CD4-positive, alpha-beta T cell treated with Interleukin-15 for 4 hours (primary cell): ENCODE data around the gene P4HB.
A peak's percentile ranks its signal among the peaks of the same experiment; 100 is the strongest.

Experiments
- DNase-seq: peaks from one replicate; pipeline ENCODE4 v3.0.0-alpha.2; 2020; ENCODE audit warnings: low spot score

P4HB gene

GRCh38 chr17:81898029-81898866 is 37.9 kb upstream of the P4HB start:
- no peak for DNase-seq

DNA sequence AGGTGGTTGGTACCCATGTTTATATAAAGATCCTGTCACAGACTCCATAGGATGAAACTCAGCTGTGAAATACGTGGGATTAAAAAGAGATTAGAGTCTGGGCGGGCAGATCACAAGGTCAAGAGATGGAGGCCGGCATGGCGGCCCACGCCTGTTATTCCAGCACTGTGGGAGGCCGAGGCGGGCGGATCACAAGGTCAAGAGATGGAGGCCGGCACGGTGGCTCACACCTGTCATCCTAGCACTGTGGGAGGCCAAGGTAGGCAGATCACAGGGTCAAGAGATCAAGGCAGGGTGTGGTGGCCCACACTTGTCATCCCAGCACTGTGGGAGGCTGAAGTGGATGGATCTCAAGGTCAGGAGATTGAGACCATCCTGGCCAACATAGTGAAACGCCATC is 35.1 kb upstream of the P4HB start:
- no peak for DNase-seq

DNA sequence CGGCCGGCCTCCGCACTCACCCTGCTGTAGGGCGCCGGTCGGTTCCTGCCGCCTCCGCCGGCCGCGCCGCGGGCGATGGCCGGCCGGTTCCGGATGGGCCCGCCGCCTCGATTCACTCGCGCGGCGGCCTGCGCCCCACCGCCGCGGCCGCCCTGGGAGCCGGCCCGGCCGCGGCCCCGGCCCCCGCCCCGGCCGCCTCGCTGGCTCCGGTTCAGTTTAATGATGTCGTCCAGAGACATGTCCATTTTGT is 30.9 kb upstream of the P4HB start:
- no peak for DNase-seq

GRCh38 chr17:81890447-81891302 is 30.3 kb upstream of the P4HB start:
- DNase-seq: no peak

DNA sequence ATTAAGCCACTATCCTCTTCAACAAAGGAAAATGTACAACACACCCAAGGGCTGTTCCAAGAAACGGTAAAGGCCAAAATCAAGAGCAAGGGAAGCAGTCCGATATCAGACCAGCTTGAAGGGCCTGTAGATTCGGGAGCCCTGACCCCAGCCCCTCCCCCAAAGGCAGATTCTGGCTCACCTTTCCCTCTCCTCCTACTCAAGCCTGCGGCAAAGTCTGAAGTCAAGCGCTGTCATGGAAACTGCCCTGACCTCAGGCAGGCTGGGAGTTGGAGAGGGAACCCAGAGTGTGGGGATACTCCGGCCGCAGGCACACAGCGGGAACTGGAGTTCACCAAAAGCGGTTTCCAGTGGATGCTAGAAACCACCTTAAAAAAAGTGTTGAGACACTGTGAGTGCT is 29.3 kb upstream of the P4HB start:
- DNase-seq: no peak

- DNase-seq: no peak
These were observed 28.8 kb upstream of the P4HB start for GRCh38 chr17:81888988-81889595.

- DNase-seq: no peak
These were observed 28.0 kb upstream of the P4HB start for GRCh38 chr17:81888105-81888987.

- DNase-seq: no peak
These were observed 25.7 kb upstream of the P4HB start for GRCh38 chr17:81885869-81886548.

GRCh38 chr17:81885454-81885853 is 25.1 kb upstream of the P4HB start:
- DNase-seq: no peak

DNA sequence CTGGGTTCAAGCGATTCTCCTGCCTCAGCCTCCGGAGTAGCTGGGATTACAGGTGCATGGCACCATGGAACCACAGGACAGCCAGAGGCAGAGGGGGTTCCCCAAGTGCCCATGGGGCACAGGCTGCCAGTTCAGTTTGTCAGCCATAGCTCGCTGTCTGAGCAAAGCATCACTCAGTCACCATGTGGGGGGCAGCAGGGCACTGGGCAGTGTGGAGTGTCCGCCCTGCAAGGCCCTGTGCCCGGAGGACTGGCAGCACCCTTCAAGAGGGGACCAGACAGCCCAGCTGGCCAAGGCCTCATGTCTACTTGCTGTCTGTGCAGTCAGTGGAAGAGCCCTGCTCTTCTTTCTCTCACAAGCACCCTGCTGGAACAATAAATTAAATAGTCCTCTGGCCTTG is 24.6 kb upstream of the P4HB start:
- no peak for DNase-seq

DNA sequence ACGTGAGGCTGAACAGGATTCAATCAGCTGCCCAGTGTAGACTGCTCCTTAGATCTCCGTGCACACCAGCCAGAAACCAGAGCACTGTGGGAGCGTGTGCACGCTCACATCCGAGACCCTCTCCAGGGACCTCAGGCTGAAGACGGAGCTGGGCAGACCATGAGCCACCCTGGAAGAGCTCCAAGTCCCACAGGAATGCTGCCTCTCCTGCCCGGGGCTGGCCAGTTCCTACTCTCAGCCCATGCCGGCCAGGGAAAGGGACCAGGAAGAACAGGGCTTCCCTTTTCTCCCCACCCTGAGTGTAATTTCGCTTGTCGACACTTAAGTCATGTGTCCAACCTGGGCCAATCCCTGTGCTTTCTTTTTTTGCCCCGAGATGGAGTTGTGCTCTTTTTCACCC is 24.2 kb upstream of the P4HB start:
- DNase-seq: no peak

GRCh38 chr17:81879121-81879520 is 18.8 kb upstream of the P4HB start:
- DNase-seq: no peak

DNA sequence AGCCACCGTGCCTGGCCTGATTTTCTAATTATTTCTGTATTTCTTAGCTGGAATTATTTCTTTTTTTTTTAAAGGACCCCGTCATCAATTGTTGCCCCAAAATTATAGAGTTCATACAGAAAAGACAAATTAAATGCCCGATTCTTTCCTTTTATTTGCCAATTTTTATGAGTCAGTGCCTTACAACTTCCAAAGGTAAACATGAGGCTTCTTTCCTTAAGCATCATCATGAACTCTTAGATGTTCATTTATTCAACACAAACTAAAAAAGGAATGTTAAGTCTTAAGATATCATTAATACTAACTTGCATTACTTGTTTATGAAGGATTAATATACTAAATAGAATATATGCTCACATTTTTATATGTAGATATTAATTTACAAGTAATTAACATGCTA is 18.0 kb upstream of the P4HB start:
- no peak for DNase-seq

- no peak for DNase-seq
These were observed 17.2 kb upstream of the P4HB start for GRCh38 chr17:81877569-81877968.

DNA sequence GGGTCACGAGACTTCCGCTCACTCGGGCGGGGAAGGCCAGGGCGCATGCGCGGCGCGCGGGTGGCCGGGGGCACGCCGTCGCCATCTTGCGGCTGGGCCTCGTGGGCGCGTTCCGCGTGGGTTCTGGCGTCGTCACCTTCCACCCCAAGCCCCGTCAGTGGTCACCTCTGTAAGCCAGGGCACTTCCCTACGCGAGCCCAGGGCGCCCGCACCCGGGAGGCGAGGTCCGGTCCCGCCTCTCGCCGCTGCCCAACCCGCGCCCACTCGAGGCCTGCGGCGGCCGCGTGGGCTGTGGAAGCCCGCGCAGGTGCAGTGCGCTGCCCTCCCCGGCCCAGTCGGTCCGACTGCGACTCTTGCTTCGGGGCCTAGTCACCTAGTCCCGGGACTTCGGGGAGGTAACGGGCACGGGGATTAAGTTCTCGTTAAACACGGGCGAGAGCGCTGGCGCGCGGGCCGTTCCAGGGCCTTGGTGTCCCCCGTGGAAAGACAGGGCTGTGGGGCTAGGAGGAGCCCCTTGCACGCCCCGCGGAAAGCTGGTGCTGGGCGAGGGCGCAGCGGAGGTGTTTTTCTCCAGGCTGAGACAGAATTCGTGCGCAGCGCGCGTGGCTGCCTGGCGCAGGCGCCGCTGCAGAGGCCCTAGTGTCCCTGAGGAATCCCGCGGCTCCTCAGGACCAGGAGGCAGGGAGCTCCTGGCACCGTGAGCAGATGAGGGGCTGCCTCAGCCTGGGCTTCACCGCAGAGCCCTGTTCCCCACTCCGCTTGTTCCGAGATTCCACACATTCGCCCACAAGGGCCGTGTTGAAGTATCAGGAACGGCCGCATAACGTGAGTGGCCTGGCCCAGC is 11.3 kb upstream of the P4HB start:
- DNase-seq: peak; percentile 96

DNA sequence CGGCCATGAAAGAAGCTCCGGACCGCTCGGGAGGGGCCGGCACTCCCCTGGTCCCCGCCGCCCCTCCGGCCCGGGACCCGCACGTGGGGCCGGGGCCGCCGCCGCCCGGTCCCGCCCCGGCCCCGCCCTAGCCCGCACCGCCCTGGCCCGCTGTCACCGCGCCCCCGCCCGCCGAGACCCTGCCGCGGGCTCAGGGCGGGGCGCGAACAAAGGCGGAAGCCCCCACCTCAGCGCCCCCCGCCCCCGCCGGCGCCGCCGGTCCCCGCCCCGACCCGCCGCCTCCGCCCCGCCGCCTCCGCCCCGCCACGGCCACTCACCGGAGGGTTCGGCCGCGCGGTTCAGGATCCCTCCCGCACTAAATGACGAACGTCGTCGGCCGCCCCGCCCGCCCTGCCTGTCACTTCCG is 10.6 kb upstream of the P4HB start, which contains the start of gene ARHGDIA:
ARHGDIA (minus strand) TSS at position 357 of the 406 bp plus-strand sequence. CDS start 1,407 bp downstream, outside the sequence.
- DNase-seq: no peak

DNA sequence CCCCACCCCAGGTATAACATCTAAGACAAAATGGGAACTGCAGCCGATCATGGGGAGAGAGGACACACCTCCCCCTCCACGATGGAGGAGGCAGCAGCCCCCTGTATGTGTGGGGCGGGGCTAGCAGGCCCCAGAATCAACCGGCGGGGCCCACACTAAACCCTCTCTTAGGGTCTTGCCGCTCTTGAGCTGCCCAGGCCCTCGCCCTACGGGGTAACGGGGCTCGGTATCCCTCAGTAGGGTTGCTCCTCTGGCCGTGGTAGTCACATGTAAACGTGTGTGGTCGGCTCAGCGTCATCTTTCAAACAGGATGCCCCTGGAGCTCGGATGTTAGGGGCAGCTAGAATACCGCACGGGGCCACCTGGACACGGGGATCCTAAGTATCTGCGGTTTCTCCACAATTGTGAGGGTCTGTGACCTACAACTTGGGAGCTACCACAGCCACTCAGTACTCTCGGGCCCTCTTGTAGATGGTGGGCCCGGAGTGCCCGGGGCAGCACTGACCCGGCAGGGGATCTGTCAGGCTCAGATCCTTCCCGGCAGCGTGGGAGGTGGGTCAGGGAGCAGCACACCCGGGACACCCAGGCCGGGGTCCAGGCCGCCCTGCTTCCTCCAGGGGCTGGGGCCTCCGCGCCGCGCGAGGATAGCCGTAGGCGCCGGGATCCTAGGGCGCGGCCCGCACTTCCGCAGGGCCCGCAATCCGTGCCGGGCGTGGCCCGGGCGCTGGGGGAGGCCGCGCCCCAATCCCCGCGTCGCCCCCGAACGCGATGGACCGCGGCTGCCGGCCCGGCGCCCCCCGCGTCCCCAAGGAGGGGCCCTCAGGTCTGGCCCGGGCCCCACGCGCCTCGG is 10.0 kb upstream of the P4HB start:
- peak; percentile 36 for DNase-seq

DNA sequence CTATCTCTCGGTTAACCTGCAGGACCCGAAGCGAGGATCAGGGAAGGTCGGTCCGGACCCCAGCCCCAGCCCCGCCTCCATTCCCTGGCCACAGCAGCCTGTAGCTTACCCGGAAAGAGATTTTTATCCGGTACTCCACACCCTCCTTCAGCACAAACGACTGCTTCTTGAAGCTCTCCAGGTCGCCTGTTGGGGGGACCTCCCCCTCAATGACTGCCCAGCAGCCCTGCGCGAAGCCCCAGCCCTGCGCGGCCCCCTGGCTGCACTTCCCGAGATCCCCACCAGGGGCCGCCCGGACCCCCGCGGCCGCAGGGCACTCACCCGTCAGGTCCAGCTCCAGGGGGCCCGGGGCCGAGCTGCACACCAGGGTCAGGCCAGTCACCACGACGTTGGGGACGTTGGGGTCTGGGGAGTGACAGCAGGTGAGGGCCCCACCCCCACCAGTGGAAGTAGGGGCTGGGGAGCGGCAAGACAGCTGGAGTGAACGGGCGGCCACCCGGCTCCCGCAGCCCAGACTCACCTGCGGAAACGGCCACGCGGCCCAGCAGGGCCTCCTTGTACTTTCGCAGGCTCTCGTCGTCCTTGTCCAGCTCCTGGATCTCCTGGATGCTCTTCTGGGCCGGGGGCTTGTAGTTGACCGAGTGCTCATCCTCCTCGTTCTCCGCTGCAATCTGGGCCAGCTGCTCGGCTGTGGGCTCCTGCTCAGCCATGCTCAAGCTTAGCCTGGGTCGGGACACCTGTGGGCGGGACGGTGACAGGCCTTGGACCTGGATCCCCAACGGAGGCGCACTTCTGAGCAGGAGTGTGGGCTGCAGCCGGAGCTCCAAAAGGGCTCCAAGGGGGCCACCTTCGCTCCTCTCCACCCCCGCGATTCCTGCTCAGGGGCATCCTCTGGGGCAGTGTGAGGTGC is 9.1 kb upstream of the P4HB start:
- peak; percentile 30 for DNase-seq
